ENCODE measurements around the gene PUM1. TPM values are rescaled to one million over a fixed set of nuclear protein-coding genes. Genes with fewer than 3 reads are reported as not detected.

Gene PUM1
- total RNA-seq, 1 donor from 2014 or later, result 88.6 TPM

DNA sequence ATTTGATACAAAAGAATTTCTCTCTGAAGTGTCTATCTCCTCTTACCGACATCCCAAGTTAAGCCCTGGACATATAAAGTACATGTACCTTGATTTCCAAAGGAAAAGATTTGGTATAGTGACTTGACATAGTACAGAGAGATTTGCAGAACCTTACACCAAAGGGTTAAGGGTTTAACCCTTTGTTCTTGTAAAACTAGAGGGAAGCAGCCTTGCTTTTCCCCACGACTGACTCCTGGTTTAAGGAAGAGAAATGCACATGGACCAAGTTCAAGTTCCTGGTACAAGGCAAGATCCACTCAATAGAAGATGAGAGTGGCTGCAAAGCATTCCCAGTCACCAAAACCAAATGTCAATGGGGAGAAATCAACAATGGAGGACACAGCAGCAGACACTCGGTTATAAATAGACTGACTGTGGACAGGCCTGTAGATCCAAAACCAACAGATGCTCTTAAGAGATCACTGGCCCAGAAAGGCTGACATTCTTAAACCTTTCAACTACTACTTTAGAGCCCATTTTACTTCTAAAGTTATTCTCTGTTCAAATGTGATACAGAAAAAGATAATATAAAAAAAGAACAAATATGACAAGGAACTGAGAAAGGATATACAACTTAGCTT, 69.4 kb downstream of the PUM1 start:
- Histone ChIP-seq H3K36me3 (peaks cover 0 to 16% of the 10 kb centered on the region in 2 donors), H3K27ac (no peak overlapping the region)

DNA sequence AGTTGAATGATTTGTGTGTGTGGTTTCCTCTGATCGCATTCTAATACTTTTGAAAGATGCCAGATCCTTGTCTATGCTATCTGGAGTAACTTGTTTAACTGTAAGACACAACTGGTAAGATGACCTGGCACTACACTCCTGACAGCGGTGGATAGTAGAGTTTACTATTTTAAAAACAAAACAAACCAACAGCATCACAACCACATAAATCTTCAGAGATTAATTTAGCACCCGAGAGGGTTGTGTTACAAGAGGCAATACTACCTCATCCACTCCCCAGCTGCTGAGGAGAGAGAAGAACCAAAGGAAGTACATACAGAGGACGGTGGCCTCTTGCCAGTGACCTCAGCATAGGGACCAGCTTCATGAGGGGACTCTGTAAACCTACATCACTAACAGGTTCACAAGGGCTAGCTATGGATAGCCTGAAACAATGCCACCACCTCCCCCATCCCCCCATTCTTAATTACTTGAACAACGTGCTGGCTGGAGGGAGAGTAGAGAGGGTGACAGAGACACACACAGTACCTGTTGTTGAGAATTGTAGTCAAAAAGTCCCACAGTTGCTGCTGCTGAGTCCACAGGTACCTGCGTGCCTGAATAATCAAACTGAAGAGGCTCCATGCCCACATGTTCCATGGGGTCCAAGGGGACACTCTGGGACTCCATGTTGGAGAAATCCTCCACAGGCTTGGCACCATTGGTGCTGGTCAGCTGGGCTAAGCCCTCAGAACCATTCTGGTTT, 73.5 kb downstream of the PUM1 start:
- intact Hi-C loops (cut with DNase I), result no loop called here
- no peaks in the 10 kb centered on the region for H3K27me3 ChIP-seq
- peaks cover 0 to 26% of the 10 kb centered on the region in 2 donors for H3K36me3 ChIP-seq
- H3K9me3 ChIP-seq, result no peaks in the 10 kb centered on the region
- no peak for TF ChIP-seq POLR2A (IDR thresholded peaks at IDR 0.05)
- TF ChIP-seq, protein P1, sequence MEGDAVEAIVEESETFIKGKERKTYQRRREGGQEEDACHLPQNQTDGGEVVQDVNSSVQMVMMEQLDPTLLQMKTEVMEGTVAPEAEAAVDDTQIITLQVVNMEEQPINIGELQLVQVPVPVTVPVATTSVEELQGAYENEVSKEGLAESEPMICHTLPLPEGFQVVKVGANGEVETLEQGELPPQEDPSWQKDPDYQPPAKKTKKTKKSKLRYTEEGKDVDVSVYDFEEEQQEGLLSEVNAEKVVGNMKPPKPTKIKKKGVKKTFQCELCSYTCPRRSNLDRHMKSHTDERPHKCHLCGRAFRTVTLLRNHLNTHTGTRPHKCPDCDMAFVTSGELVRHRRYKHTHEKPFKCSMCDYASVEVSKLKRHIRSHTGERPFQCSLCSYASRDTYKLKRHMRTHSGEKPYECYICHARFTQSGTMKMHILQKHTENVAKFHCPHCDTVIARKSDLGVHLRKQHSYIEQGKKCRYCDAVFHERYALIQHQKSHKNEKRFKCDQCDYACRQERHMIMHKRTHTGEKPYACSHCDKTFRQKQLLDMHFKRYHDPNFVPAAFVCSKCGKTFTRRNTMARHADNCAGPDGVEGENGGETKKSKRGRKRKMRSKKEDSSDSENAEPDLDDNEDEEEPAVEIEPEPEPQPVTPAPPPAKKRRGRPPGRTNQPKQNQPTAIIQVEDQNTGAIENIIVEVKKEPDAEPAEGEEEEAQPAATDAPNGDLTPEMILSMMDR (IDR thresholded peaks at IDR 0.05), result no peak
- no peak for TF ChIP-seq POLR2AphosphoS5 (IDR thresholded peaks at IDR 0.05; ENCODE audit: insufficient read depth in 1 of 2, low read depth in 1 of 2)
- DNase-seq (ENCODE audit: extremely low spot score in 2 of 2), result no peak
- H3K4me3 ChIP-seq, result no peak overlapping the region
- peaks cover 63% of the 10 kb centered on the region for H3K4me1 ChIP-seq
- H3K27ac ChIP-seq, result no peak overlapping the region

More for the DNA sequence above, 69.4 kb downstream of the PUM1 start:
- Histone ChIP-seq H3K4me3 (no peak overlapping the region), H3K4me1 (peaks cover 51% of the 10 kb centered on the region), H3K27me3 (no peaks in the 10 kb centered on the region), H3K9me3 (no peaks in the 10 kb centered on the region)
- TF ChIP-seq, protein P1 (IDR thresholded peaks at IDR 0.05), result no peak
- TF ChIP-seq POLR2A (IDR thresholded peaks at IDR 0.05) (no peak), POLR2AphosphoS5 (IDR thresholded peaks at IDR 0.05; ENCODE audit: insufficient read depth in 1 of 2, low read depth in 1 of 2) (no peak)
- intact Hi-C loops (cut with DNase I), result no loop called here
- no peak for DNase-seq (ENCODE audit: extremely low spot score in 2 of 2)

DNA sequence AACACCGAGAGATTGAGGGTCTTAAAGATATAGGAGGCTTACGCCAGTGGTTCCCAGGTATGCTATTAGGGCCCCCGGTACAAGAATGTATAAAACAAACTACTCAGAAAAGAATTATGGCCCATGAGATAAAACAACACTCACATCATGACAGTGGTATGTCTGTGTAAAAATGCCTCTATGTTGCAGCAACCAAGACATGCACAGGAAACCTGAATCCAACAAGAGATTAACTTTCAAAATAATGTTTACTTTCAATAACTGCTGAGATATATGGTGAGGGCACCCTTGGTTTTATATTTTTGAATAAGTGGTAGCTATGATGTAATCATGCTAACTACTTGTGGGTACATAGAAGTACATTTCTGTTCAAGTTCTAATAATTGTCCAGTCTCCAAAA, 74.9 kb downstream of the PUM1 start:
- DNase-seq (ENCODE audit: extremely low spot score in 2 of 2), result no peak
- Histone ChIP-seq H3K36me3 (peaks cover 0 to 26% of the 10 kb centered on the region in 2 donors), H3K27ac (no peak overlapping the region), H3K4me3 (no peak overlapping the region), H3K4me1 (peaks cover 64% of the 10 kb centered on the region), H3K9me3 (no peaks in the 10 kb centered on the region), H3K27me3 (no peaks in the 10 kb centered on the region)
- intact Hi-C loops (cut with DNase I), result no loop called here
- TF ChIP-seq, protein P1 (IDR thresholded peaks at IDR 0.05), result no peak
- no peak for TF ChIP-seq POLR2A (IDR thresholded peaks at IDR 0.05)

DNA sequence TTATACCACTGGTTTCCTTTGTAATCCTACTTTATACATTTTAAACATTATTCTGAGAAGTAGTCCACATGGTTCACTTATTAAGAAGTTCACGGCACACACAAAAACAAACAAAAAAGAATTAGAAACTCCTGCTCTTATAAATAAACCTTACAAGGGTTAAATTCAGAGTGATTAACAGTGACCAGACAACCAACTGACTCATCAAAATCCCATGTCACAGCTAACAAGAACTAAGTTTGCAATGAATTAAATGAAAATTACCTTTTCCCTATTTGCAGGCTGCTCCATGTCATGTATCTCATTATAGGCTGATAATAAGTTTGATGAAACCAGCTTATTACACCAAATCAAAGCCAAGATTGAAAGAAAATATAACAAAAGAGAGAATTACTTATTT, 77.5 kb downstream of the PUM1 start:
- intact Hi-C loops (cut with DNase I), result no loop called here
- Histone ChIP-seq H3K36me3 (peaks cover 0 to 18% of the 10 kb centered on the region in 2 donors), H3K4me3 (no peak overlapping the region), H3K27me3 (no peaks in the 10 kb centered on the region), H3K4me1 (peaks cover 83% of the 10 kb centered on the region), H3K9me3 (no peaks in the 10 kb centered on the region), H3K27ac (no peak overlapping the region)
- TF ChIP-seq POLR2A (IDR thresholded peaks at IDR 0.05), result no peak
- TF ChIP-seq, protein P1 (IDR thresholded peaks at IDR 0.05), result no peak
- no peak for TF ChIP-seq POLR2AphosphoS5 (IDR thresholded peaks at IDR 0.05; ENCODE audit: insufficient read depth in 1 of 2, low read depth in 1 of 2)
- DNase-seq (ENCODE audit: extremely low spot score in 2 of 2), result no peak

DNA sequence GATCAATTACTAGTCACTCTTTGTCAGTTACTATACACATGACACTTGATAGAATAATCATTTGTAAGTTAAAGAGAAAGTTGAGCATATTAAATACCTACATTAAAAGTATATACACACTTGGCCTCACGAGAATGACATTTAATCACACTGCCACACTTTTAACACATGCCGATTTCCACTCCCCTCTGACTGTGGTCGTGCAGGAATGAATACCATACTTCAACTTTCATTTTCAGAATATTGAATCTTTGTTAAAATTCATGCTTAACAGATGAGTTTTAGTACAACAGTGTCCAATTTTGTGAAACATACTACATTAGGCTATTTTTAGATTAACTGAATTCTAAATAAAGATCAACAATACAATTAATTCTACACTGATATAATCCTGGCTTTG, 78.8 kb downstream of the PUM1 start:
- intact Hi-C loops (cut with DNase I), result no loop called here
- TF ChIP-seq POLR2A (IDR thresholded peaks at IDR 0.05) (no peak), POLR2AphosphoS5 (IDR thresholded peaks at IDR 0.05; ENCODE audit: insufficient read depth in 1 of 2, low read depth in 1 of 2) (no peak)
- no peak overlapping the region for H3K4me3 ChIP-seq
- H3K27me3 ChIP-seq, result no peaks in the 10 kb centered on the region
- peaks cover 74% of the 10 kb centered on the region for H3K4me1 ChIP-seq
- no peak for DNase-seq (ENCODE audit: extremely low spot score in 2 of 2)
- H3K27ac ChIP-seq, result no peak overlapping the region
- H3K36me3 ChIP-seq, result peaks cover 0 to 10% of the 10 kb centered on the region in 2 donors
- no peaks in the 10 kb centered on the region for H3K9me3 ChIP-seq

All from vagina (tissue), 2 donors.